ENCODE measurements around the gene DNAH5.

Gene DNAH5

DNA sequence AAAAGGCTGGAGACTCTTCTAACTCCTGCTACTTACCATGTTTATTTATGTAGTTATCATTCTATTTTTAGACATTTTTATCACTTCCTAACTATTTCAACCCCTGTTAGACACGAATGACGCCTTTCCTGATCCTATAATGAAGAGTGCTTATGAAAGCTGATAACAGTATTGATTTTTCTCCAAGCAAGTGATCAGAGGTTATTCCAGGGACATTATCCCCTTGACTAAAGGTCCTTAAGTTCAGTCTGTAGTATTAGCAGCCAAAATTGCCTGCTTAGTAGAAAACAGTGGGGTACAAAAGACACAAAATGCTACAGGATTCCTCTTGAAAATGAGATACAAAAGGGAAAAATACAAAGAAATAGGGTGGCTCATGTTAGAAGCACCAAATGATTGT, 235.6 kb downstream of the DNAH5 start:
- DNase-seq (ENCODE audit: low read depth): no peak

DNA sequence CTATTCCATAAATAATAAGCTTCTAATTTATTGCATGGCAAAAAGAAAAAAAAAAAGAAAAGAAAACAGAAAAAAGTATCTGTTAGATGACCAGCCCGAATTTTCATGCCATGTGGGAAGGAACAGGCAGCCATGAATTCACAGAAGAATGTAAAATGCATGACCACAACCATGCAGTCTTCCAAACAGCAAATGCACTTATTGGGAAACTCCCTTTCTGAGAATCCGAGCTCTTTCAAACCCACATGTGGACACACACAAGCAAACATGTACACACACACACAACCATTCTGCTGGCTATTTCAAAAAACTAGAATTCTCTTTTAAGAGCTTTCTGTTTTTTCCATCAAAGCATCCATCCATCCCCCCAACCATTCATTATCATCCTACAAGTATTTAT, 236.1 kb downstream of the DNAH5 start:
- DNase-seq (ENCODE audit: low read depth): no peak

DNA sequence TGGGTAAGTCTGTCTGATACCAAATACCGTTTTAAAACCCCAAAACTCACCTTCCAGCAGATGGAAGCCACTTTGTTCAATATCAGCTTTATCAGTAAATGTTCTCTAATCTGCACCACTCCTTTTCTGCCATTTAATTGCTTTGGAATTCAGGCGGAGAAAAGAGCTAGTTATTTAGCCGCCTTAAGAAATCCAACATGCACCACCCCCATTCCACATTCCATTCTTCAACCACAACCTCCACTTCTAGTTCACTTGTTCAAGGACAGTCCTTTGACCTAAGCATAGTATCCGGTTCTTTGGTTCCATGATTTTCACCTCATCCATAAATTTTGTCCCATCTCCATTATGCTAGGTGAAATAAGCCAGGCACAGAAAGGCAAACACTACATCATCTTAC, 240.1 kb downstream of the DNAH5 start:
- DNase-seq (ENCODE audit: low read depth): no peak

DNA sequence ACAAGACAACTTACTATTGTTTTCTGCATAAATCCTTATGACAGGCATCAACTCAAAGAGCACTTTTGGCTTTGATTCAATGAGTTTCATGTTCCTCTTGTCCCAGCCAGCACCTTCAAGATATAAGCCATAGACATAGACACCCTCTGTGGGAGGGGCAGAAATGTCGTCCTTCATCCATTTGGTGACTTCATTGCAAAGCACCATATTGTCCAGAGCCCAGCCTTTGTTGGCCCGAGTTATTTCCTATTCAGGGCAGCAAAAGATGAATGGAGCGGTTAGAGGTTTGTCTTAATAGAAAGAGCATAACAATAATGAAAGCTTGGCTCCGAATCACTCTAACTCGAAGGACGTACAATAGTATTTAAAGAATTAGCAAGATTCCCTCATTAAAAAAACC, 243.9 kb downstream of the DNAH5 start:
- no peak for DNase-seq (ENCODE audit: low read depth)

DNA sequence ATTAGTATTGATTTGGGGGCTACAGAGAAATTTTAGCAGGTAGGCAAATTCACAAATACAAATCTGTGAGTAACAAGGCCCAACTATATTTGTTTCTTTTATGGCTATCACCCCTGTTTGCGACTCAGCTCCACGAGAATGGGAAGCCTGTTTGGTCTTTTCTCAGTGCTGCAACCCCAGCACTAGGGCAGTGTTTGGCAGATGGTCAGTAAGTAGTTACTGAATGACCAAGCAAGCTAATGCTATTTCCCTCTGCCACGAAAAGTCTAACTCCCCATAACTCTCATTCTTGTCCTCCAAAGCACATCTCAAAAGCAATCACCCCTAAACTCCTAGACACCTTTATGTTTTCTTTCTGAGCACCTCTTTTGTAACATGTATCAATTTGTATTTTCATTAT, 245.6 kb downstream of the DNAH5 start:
- DNase-seq (ENCODE audit: low read depth): no peak

- peak; percentile 1 for DNase-seq (ENCODE audit: low read depth)
These were observed 249.3 kb downstream of the DNAH5 start for GRCh38 chr5:13695076-13695712.

GRCh38 chr5:13692172-13692571, 252.3 kb downstream of the DNAH5 start:
- DNase-seq (ENCODE audit: low read depth): no peak

DNA sequence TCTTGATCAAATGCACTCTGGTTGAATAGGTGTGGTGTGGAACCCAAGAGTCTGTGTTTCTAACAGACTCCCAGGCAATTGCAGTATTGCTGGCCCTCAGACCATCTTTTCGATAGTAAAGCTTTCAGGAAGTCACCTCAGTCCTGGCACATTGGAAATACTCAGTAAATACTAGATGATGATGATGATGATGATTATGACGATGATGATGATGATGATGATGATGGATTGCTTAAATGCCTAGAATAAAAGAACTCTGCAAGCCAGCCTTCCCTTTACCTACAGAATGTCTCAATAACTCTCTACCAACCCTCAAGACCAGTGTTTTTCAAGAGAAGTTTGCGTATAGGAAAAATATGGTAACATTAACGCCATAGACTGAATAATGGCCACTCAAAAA, 268.0 kb downstream of the DNAH5 start:
- DNase-seq (ENCODE audit: low read depth): no peak

DNA sequence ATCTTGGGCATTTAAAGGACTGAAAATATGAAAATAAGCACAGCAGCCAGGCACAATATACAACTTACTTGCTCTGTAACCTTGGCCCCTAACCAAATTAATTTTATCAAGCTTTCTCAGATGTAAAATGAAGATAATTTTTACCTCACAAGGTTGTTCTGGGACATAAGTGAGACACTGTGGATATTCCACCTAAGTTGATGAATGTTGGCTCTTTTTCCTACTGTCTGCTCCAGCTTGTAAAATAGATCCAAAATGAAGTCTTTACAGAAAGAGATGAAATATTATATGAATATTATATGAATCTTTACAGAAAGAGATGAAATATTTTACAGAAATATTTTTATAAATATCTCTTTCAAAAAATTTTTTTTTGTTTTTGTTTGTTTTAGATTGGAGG, 270.1 kb downstream of the DNAH5 start:
- no peak for DNase-seq (ENCODE audit: low read depth)

- DNase-seq (ENCODE audit: low read depth): no peak
These were observed 271.0 kb downstream of the DNAH5 start for GRCh38 chr5:13673511-13673910.

- DNase-seq (ENCODE audit: low read depth): peak; percentile 74
These were observed 280.1 kb downstream of the DNAH5 start for GRCh38 chr5:13664377-13664776.

DNA sequence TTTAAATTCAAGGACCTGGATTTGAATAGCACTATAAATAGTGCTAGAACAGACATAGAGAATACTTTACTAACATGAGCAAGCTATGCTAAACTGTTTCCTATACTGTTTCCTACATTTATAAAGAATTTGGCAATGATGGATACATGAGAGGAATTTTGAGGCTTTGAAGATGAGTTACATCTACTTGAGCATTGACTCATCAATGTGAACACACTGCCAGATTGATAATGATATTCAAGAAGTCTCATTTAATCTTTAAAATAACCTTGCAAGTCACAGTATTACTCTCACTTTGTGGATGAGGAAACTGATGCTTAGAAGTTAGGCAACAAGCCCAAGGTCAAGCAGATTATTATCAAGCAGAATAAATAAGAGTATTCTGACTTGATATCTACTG, 281.9 kb downstream of the DNAH5 start:
- peak; percentile 45 for DNase-seq (ENCODE audit: low read depth)

DNA sequence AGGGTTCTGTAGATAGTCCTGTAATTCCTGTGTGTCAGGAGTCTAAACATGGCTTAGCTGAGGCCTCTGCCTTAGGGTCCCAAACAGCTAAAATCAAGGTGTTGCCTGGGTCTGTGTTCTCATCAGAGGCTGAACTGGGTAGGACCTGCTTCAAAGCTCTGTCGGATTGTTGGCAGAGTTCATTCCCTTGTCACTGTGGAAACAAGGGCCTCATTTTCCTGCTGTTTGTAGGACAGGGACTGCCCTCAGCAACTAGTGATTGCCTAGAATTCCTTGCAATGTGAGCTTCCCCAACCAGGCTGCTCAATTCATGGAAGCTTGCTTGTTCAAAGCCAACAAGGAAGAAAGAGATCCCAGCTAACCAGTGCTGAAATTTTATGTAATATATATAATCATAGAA, 283.2 kb downstream of the DNAH5 start:
- no peak for DNase-seq (ENCODE audit: low read depth)

DNA sequence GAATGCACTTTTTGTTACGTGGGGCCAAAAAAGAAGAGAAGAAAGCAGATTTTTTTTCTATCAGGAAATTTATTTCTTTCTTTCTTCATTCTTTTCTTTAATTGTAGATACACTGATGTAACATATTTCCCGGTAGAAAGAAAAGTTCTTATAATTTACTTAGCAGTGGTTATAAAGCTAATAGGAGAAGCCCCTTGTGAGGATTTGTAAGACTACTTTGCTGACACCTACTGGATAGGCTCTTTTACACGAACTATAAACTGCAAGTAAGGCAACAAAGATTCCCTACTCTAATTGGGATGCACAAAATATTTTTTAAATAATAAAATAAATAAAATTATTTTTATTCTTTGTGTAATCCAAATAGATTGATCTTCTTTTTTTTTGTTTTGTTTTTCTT, 284.4 kb downstream of the DNAH5 start:
- DNase-seq (ENCODE audit: low read depth): peak; percentile 48

DNA sequence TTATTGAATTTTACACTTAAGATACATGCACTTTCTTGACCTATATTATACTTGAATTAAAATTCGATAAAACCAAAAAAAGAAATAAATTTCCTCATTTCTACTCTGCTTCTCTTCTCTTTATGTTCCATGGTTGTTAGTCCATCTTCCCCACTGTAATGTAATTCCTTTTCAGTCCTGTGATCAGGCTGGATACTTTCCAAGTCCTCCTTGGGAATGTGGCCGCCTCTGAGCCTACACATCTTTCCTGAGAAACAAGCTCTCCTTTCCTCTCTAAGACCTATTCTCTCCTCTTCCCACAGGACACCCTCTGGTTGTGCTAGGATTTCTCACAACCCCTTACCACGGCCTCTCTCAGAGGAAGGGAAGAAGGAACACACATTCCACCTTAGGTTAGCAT, 285.1 kb downstream of the DNAH5 start:
- peak; percentile 45 for DNase-seq (ENCODE audit: low read depth)

DNA sequence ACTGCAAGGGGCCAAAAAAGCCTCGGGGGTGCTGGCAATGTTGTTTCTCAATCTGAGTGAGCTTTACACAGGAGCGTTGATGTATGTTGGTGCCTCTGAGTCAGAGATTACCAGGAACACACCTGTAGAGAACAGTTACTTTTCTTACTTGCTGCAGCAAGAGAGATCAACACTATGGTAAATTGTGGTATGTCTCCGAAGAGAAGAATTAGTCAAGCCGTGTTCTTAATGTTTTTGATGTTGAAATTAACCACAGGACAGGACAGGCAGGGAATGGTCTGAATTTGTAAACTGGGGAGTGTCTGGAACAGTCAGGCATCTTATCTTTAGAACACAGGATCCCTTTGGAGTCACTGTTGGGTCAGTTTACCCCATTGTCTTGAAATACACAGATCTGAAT, 285.7 kb downstream of the DNAH5 start:
- DNase-seq (ENCODE audit: low read depth): peak; percentile 79

GRCh38 chr5:13658152-13658551, 286.3 kb downstream of the DNAH5 start:
- no peak for DNase-seq (ENCODE audit: low read depth)

- DNase-seq (ENCODE audit: low read depth): no peak
These were observed 290.8 kb downstream of the DNAH5 start for GRCh38 chr5:13653709-13654108.

DNA sequence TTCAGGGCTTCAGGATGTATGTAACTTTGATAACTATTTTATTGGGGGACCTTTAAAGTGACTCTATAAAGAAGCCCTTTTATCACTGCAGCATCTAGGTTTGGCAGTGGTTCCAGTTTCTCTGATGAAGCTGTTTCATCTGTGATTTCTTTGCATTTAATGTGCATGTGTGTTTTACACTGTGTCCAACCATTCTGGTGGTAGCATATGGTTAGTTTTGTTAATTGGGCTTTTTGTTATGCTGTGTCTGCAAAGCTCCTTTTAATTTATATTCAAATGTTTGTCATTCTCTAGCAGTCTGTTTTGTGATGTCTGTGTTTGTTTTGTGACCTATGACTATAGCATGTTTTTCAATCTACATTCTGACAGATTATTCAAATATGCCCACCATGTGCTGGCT, 294.8 kb downstream of the DNAH5 start:
- no peak for DNase-seq (ENCODE audit: low read depth)

DNA sequence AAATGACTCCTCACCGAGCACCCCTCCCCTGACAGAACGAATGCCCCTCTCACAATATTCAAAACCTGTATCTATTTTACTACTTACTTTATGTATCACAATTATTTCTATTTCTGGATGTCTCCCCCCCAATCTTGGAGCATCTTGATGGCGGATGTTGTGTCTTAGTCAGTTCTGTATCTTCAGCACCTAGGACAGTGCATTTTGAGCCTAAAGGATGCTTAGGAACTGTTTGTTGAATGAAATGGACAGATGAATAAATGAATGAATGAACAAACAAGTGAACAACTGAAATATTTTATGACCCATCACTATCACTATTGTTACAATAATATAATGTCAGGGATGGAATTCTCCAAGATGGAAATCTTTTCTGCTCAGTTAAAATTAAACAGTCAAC, 295.7 kb downstream of the DNAH5 start:
- DNase-seq (ENCODE audit: low read depth): no peak

DNA sequence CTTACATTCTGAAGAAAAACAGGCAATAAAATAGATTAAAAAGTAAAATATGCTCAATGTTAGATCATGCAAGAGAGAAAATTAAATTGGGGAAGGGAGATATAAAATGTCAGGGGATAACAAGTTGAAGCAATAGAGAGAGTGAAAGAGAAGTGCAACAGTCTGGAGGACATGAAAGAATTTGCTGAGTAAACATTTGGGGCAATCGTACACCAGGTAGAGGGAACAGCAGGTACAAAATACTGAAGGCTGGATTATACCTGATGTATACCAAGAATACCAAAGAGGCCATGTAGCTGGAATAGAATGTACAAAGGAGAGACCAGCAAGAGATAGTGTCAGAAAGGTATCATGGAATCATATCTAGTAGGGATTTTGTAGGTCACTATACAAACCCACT, 300.8 kb downstream of the DNAH5 start:
- no peak for DNase-seq (ENCODE audit: low read depth)

DNA sequence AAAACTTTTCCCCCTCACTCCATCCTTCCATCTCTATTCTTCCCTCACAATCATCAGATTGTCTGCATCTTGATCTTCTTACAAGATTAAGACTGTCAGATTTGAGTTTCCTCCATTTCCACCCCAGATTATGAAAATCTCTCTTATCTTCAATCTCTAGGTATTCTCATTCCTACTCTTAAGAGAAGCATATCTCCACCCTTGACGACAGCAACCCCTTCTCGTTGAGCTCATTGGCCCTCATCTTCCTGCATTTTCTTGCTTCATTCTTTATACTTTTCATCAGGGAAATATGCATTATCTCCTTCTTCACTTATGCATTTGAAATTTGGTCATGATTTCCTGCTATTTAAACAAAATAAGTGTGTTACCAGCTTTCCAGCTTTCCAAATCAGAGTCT, 301.3 kb downstream of the DNAH5 start:
- DNase-seq (ENCODE audit: low read depth): no peak

Data from amniotic epithelial cell (primary cell).